Naive thymus-derived CD4-positive, alpha-beta T cell (primary cell): ENCODE measurements around the gene PARL. TPM values are rescaled to one million over a fixed set of nuclear protein-coding genes. Genes with fewer than 3 reads are reported as not detected.

ENCODE experiments used
- ATAC-seq: fragments of 150-1000 bp; cut with Tn5 transposase; 2 replicates; pipeline ENCODE4 v1.10.0; 2021; ENCODE audit warnings: mild to moderate bottlenecking, moderate library complexity
- CTCF ChIA-PET: fragments of 350-600 bp; sonication (Branson Sonifier 250); formaldehyde crosslinking; loops from one replicate; lab custom pipeline; 2021; ENCODE audit warnings: antibody characterized with exemption; lab: Charles Lee
- POLR2A ChIA-PET: fragments of 350-600 bp; sonication (Branson Sonifier 250); formaldehyde crosslinking; loops from one replicate; lab custom pipeline; 2021; ENCODE audit warnings: antibody characterized with exemption, inconsistent platforms; lab: Charles Lee
- DNase-seq, 9 donors: peaks; one replicate each; pipeline versions ENCODE4 v3.0.0 to v3.0.0-alpha.2; 2020 to 2022; ENCODE audit warnings: mixed read lengths in 1 of 9
- H3K27ac ChIP-seq: one replicate; pipeline ENCODE4 v1.7.0; 2013; ENCODE audit warnings: mild to moderate bottlenecking, low read depth, low read length, moderate library complexity
- H3K27me3 ChIP-seq, 2 donors: one replicate each; pipeline ENCODE4 v1.7.0; 2013; ENCODE audit warnings: low read length in 2 of 2, mild to moderate bottlenecking in 2 of 2, moderate library complexity in 2 of 2; ENCODE audit not compliant: control insufficient read depth in 2 of 2, insufficient read depth in 2 of 2
- H3K36me3 ChIP-seq, 3 experiments: 1 replicate in 2 of 3; 2 replicates in 1 of 3; pipeline ENCODE4 v1.7.0; 2013; ENCODE audit warnings: low read length in 3 of 3, mild to moderate bottlenecking in 3 of 3, moderate library complexity in 1 of 3; ENCODE audit not compliant: insufficient read depth in 3 of 3, control insufficient read depth in 2 of 3
- H3K4me1 ChIP-seq, 2 donors: one replicate each; pipeline ENCODE4 v1.7.0; 2013; ENCODE audit warnings: low read length in 2 of 2, mild to moderate bottlenecking in 2 of 2, moderate library complexity in 1 of 2; ENCODE audit not compliant: control insufficient read depth in 2 of 2, insufficient read depth in 2 of 2
- H3K4me3 ChIP-seq: 2 replicates; pipeline ENCODE4 v1.7.0; 2013; ENCODE audit warnings: mild to moderate bottlenecking, low read length
- H3K9me3 ChIP-seq, 3 experiments: 1 replicate in 2 of 3; 2 replicates in 1 of 3; pipeline ENCODE4 v1.7.0; 2013; ENCODE audit warnings: low read length in 3 of 3; ENCODE audit not compliant: control insufficient read depth in 2 of 3
- H3K27ac Mint-ChIP-seq, 9 donors: one replicate each; pipeline ENCODE4 v1.8.0; 2020 to 2022; ENCODE audit warnings: mixed read lengths in 9 of 9, mild to moderate bottlenecking in 8 of 9, moderate library complexity in 5 of 9, inconsistent platforms in 2 of 9
- H3K27me3 Mint-ChIP-seq, 5 donors: one replicate each; pipeline ENCODE4 v1.8.0; 2021 to 2022; ENCODE audit warnings: mixed read lengths in 5 of 5, mild to moderate bottlenecking in 1 of 5
- H3K36me3 Mint-ChIP-seq, 5 donors: one replicate each; pipeline ENCODE4 v1.8.0; 2020 to 2022; ENCODE audit warnings: mixed read lengths in 5 of 5, mild to moderate bottlenecking in 3 of 5, inconsistent platforms in 1 of 5
- H3K4me1 Mint-ChIP-seq, 7 donors: one replicate each; pipeline ENCODE4 v1.8.0; 2020 to 2022; ENCODE audit warnings: mixed read lengths in 7 of 7, mild to moderate bottlenecking in 3 of 7, inconsistent platforms in 1 of 7
- H3K4me3 Mint-ChIP-seq, 10 donors: one replicate each; pipeline ENCODE4 v1.8.0; 2020 to 2022; ENCODE audit warnings: mild to moderate bottlenecking in 10 of 10, mixed read lengths in 10 of 10, moderate library complexity in 6 of 10, inconsistent platforms in 2 of 10
- H3K9me3 Mint-ChIP-seq, 11 donors: one replicate each; pipeline ENCODE4 v1.8.0; 2020 to 2022; ENCODE audit warnings: mixed read lengths in 11 of 11, mild to moderate bottlenecking in 4 of 11, inconsistent platforms in 1 of 11, moderate library complexity in 1 of 11
- intact Hi-C, 2 donors: fragments of 100-400 bp; cut with micrococcal nuclease; formaldehyde crosslinking; loops; one replicate each; pipeline ENCODE4 v1.15.1; 2023
- polyA plus RNA-seq, 2 donors: library from polyadenylated mRNA; unstranded; fragments of 300-500 nt; fragmentation: Illumina TruSeq; gene quantifications; one replicate each; pipeline ENCODE4 v1.2.3, GENCODE V29; 2021
- total RNA-seq, 6 experiments: library from RNA in 5 of 6; stranded (reverse) in 5 of 6; gene quantifications; 1 replicate in 5 of 6; 2 replicates in 1 of 6; pipeline ENCODE4 v1.2.3 and lab custom pipeline; 2021 to 2026

PARL gene
- total and polyA plus RNA-seq, 7 experiments from 2014 or later, result 41.6 to 130 (median 49.1) TPM

DNA sequence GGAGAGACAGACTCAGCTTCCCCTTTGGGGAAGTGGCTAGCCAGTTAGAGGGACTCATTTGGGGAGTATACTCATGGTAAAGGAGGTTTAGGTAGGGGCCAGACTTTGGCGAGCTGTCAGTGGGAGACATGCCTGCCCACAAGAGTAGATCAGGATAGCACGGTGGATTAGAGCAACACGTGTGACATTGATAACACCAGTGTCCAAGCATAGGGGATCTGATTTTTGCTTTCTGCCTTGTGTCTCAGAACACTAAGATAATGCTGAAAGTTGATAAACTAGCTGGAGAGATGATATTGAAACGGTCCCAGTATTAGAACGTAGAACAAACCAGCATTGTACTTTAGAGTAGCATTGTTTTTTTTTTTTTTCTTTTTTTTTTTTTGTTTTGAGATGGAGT is 85.2 kb downstream of the PARL start:
- no peaks in the 10 kb centered on the region for H3K27me3 ChIP-seq
- H3K27me3 Mint-ChIP-seq, result no peaks in the 10 kb centered on the region
- no peaks in the 10 kb centered on the region for H3K4me1 Mint-ChIP-seq
- no peak overlapping the region for H3K4me3 ChIP-seq
- no peak overlapping the region for H3K27ac ChIP-seq
- H3K36me3 Mint-ChIP-seq, result peaks cover 15 to 52% (median 28%) of the 10 kb centered on the region in 5 donors
- H3K4me1 ChIP-seq, result no peaks in the 10 kb centered on the region
- ChIA-PET POLR2A (no interaction called here), CTCF (no interaction called here)
- no peak overlapping the region for H3K4me3 Mint-ChIP-seq
- intact Hi-C loops, result no loop called here
- DNase-seq (no peak), ATAC-seq (no peak)
- H3K36me3 ChIP-seq, result peaks cover 14 to 67% (median 17%) of the 10 kb centered on the region in 3 experiments
- H3K9me3 Mint-ChIP-seq, result no peaks in the 10 kb centered on the region
- no peaks in the 10 kb centered on the region for H3K9me3 ChIP-seq
- H3K27ac Mint-ChIP-seq, result peak overlapping the region in 1 of 9 donors; percentile 82

DNA sequence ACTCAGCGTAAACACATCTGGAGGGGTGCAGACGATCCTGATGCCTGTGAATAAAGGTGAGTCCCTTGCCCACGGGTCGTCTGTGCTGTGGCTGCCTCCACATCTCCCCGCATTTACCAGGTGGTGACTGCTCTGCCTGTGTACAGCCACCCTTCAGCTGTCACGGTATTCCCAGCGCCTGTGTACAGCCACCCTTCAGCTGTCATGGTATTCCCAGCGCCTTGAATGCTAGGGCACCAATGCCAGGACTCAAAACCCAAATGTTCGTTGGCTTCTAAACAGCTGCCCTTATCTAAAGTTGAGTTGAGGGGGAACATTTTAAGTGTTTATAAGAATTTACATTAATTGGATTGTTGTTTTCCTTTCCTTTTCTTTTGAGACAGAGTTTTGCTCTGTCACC is 86.7 kb downstream of the PARL start:
- Histone ChIP-seq H3K4me1 (no peaks in the 10 kb centered on the region), H3K4me3 (no peak overlapping the region), H3K36me3 (peaks cover 14 to 55% (median 20%) of the 10 kb centered on the region in 3 experiments), H3K27me3 (no peaks in the 10 kb centered on the region), H3K27ac (no peak overlapping the region), H3K9me3 (no peaks in the 10 kb centered on the region)
- Mint-ChIP-seq H3K27ac (no peak overlapping the region), H3K9me3 (no peaks in the 10 kb centered on the region), H3K4me3 (no peak overlapping the region), H3K27me3 (no peaks in the 10 kb centered on the region), H3K4me1 (no peaks in the 10 kb centered on the region), H3K36me3 (peaks cover 14 to 51% (median 28%) of the 10 kb centered on the region in 5 donors)
- ChIA-PET POLR2A (no interaction called here), CTCF (no interaction called here)
- ATAC-seq (no peak), DNase-seq (no peak)
- intact Hi-C loops, result no loop called here

DNA sequence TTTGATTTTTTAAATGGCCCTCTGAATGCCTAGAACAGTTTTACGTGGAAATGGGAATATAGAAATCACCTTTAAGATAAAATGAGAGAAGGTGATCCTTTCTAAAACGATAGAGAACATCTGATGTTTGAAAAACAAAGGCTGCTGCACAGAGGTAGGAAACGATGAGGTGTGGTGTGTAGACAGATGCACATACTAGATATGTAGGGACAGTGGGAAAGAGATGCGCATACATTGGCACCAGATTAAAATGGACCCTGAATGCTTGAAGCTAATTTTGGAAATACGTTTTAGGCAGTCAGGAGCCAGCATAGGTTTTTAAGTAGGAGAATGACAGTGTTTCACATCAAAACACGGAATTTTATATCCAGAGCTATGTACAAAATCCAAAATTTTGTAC is 88.3 kb downstream of the PARL start:
- H3K4me3 ChIP-seq, result no peak overlapping the region
- H3K4me3 Mint-ChIP-seq, result no peak overlapping the region

DNA sequence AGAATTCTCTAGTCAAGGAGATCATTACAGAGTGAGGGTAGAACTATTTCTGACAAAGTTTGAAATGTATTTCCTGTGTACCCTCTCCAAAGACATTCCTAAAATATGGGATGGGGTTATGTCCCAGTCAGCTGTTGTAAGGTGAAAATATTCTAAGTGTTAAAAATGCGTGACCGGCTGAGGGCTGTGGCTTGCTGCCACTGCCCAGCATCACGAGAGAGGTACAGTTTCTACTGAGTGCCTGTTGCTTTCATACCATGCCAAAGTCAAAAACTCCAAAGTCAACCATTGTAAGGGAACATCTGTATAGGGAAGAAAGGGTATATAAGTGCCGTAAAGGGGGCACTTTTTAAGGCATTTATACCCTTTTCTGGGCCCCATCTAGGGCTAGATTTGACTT is 90.2 kb downstream of the PARL start:
- no peaks in the 10 kb centered on the region for H3K9me3 ChIP-seq
- Mint-ChIP-seq H3K36me3 (peaks cover 10 to 54% (median 30%) of the 10 kb centered on the region in 5 donors), H3K9me3 (peaks cover 0 to 1% (median 0%) of the 10 kb centered on the region in 11 donors), H3K27ac (no peak overlapping the region), H3K27me3 (no peaks in the 10 kb centered on the region), H3K4me3 (no peak overlapping the region), H3K4me1 (peaks cover 0 to 6% (median 6%) of the 10 kb centered on the region in 7 donors)
- no peaks in the 10 kb centered on the region for H3K4me1 ChIP-seq
- no peaks in the 10 kb centered on the region for H3K27me3 ChIP-seq
- intact Hi-C loops, result no loop called here
- H3K27ac ChIP-seq, result no peak overlapping the region
- CTCF ChIA-PET, result no interaction called here
- H3K4me3 ChIP-seq, result no peak overlapping the region
- DNase-seq (no peak), ATAC-seq (no peak)
- POLR2A ChIA-PET, result no interaction called here
- peaks cover 8 to 45% (median 18%) of the 10 kb centered on the region in 3 experiments for H3K36me3 ChIP-seq

More for the DNA sequence above, 88.3 kb downstream of the PARL start:
- Mint-ChIP-seq H3K36me3 (peaks cover 11 to 47% (median 32%) of the 10 kb centered on the region in 5 donors), H3K4me1 (no peaks in the 10 kb centered on the region), H3K27ac (no peak overlapping the region), H3K27me3 (no peaks in the 10 kb centered on the region), H3K9me3 (no peaks in the 10 kb centered on the region)
- POLR2A ChIA-PET, result interaction anchor here (0.6 kb wide), 1 partner anchor 9 kb away, joined by 5 read pairs; no protein-coding TSS in a partner anchor
- H3K4me1 ChIP-seq, result no peaks in the 10 kb centered on the region
- no peaks in the 10 kb centered on the region for H3K9me3 ChIP-seq
- H3K36me3 ChIP-seq, result peaks cover 6 to 43% (median 23%) of the 10 kb centered on the region in 3 experiments
- CTCF ChIA-PET, result interaction anchor here (0.7 kb wide), 1 partner anchor 69 kb away, joined by 3 read pairs; no protein-coding TSS in a partner anchor
- intact Hi-C loops, result no loop called here
- no peaks in the 10 kb centered on the region for H3K27me3 ChIP-seq
- ATAC-seq (no peak), DNase-seq (no peak)
- H3K27ac ChIP-seq, result no peak overlapping the region

DNA sequence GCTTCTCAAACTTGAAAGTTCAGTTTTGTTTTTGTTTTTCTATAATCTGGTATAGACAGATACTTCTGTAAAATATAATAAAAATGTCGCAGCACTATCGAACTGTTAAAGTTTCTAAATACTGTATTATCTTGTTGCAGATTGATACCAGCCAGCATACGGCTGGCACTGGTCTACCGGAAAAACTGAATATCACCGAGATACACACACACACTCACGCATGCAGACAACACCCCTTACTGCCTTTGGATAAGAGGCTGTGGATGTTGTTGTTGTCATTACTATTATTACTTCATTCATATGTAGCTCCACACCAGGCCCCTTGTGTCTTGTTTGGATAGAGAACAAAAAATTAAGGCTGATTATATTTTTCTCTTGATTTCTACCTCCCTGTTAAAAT is 91.7 kb downstream of the PARL start:
- no peak for ATAC-seq
- peaks cover 5 to 35% (median 10%) of the 10 kb centered on the region in 3 experiments for H3K36me3 ChIP-seq
- ChIA-PET POLR2A (no interaction called here), CTCF (no interaction called here)
- Mint-ChIP-seq H3K27ac (no peak overlapping the region), H3K4me3 (no peak overlapping the region), H3K27me3 (no peaks in the 10 kb centered on the region), H3K4me1 (peaks cover 3 to 17% (median 11%) of the 10 kb centered on the region in 7 donors), H3K36me3 (peaks cover 15 to 53% (median 24%) of the 10 kb centered on the region in 5 donors), H3K9me3 (peaks cover 0 to 1% (median 0%) of the 10 kb centered on the region in 11 donors)
- no peak for DNase-seq
- intact Hi-C loops, result no loop called here
- no peak overlapping the region for H3K4me3 ChIP-seq
- H3K9me3 ChIP-seq, result no peaks in the 10 kb centered on the region
- no peaks in the 10 kb centered on the region for H3K4me1 ChIP-seq
- no peaks in the 10 kb centered on the region for H3K27me3 ChIP-seq
- H3K27ac ChIP-seq, result no peak overlapping the region

DNA sequence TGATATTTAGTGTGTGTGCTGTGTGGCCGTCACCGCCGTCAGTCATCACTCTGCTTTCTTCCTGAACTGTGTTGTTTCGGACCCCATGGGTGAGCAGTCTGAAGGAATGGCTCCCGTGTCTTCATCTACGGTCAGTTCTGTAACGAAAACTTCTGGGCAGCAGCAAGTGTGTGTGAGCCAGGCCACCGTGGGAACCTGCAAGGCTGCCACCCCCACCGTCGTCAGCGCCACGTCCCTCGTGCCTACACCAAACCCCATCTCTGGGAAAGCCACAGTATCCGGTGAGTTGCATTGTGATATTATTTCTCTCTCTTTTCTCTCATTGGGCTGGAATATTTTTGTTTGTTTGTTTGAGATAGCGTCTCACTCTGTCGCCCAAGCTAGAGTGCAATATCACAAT is 94.0 kb downstream of the PARL start:
- peaks cover 15 to 62% (median 31%) of the 10 kb centered on the region in 5 donors for H3K36me3 Mint-ChIP-seq
- peak overlapping the region in 1 of 9 donors; percentile 20 for H3K27ac Mint-ChIP-seq
- no peak for DNase-seq
- Histone ChIP-seq H3K9me3 (no peaks in the 10 kb centered on the region), H3K27me3 (no peaks in the 10 kb centered on the region), H3K27ac (no peak overlapping the region), H3K4me3 (no peak overlapping the region), H3K36me3 (peaks cover 5 to 42% (median 14%) of the 10 kb centered on the region in 3 experiments), H3K4me1 (no peaks in the 10 kb centered on the region)
- H3K27me3 Mint-ChIP-seq, result no peaks in the 10 kb centered on the region
- ATAC-seq, result no peak
- no peak overlapping the region for H3K4me3 Mint-ChIP-seq
- CTCF ChIA-PET, result no interaction called here
- intact Hi-C loops, result no loop called here
- POLR2A ChIA-PET, result no interaction called here
- H3K4me1 Mint-ChIP-seq, result peaks cover 3 to 17% (median 11%) of the 10 kb centered on the region in 7 donors
- peaks cover 0 to 1% (median 0%) of the 10 kb centered on the region in 11 donors for H3K9me3 Mint-ChIP-seq

DNA sequence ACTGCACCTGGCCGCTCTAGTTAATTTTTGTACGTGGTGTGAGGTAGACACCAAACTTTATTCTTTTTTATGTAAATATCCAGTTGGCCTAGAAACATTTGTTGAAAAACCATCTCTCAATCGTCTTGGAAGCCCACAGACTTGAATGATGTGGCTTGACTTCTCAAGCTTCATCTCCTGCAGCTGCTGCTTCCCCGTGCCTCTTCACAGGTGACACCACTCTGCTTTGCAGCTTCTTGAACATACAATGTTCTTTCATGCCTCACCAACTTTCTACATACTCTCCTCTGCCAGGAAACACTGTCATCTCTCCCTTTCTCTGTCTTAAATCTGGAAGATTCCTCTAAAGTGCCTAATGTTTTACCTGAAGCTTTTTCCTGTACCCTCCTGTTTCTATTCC is 94.9 kb downstream of the PARL start:
- H3K36me3 ChIP-seq, result peaks cover 5 to 44% (median 14%) of the 10 kb centered on the region in 3 experiments
- H3K4me3 Mint-ChIP-seq, result no peak overlapping the region

More for the DNA sequence above, 94.9 kb downstream of the PARL start:
- peak overlapping the region in 4 of 9 donors; percentile 0 to 49 (median 28) for H3K27ac Mint-ChIP-seq
- H3K4me1 ChIP-seq, result no peaks in the 10 kb centered on the region
- no peak overlapping the region for H3K4me3 ChIP-seq
- peaks cover 3 to 17% (median 11%) of the 10 kb centered on the region in 7 donors for H3K4me1 Mint-ChIP-seq
- CTCF ChIA-PET, result no interaction called here
- peaks cover 0 to 1% (median 0%) of the 10 kb centered on the region in 11 donors for H3K9me3 Mint-ChIP-seq
- DNase-seq, result no peak
- no peak overlapping the region for H3K27ac ChIP-seq
- no peaks in the 10 kb centered on the region for H3K9me3 ChIP-seq
- POLR2A ChIA-PET, result no interaction called here
- ATAC-seq, result no peak
- H3K27me3 Mint-ChIP-seq, result no peaks in the 10 kb centered on the region
- H3K27me3 ChIP-seq, result no peaks in the 10 kb centered on the region
- intact Hi-C loops, result no loop called here
- H3K36me3 Mint-ChIP-seq, result peaks cover 15 to 63% (median 32%) of the 10 kb centered on the region in 5 donors
